H1 (cell line): ENCODE measurements around the gene FMOD. TPM values are rescaled to one million over a fixed set of nuclear protein-coding genes. Genes with fewer than 3 reads are reported as not detected.

Experiments
- CHD1 ChIP-seq: IDR thresholded peaks from 2 replicates; pipeline ENCODE4 v1.6.1; 2012; ENCODE audit warnings: low read depth, low read length, improper control_type of control experiment
- EP300 ChIP-seq, 2 experiments: IDR thresholded peaks; 1 replicate in 1 of 2; 2 replicates in 1 of 2; pipeline ENCODE4 v1.6.1; 2011 to 2012; ENCODE audit warnings: low read depth in 2 of 2, low read length in 2 of 2, mild to moderate bottlenecking in 2 of 2, borderline replicate concordance in 1 of 2, inconsistent platforms in 1 of 2, moderate library complexity in 1 of 2
- HDAC6 ChIP-seq: IDR thresholded peaks from one replicate; pipeline ENCODE4 v1.7.1; 2012; ENCODE audit warnings: low read depth, mild to moderate bottlenecking, inconsistent platforms, low read length, moderate library complexity
- JUND ChIP-seq: IDR thresholded peaks from 2 replicates; pipeline ENCODE4 v1.6.1; 2011; ENCODE audit warnings: mild to moderate bottlenecking, improper control_type of control experiment, low read length
- KDM5A ChIP-seq: fragments of 200-600 bp; IDR thresholded peaks from 2 replicates; pipeline ENCODE4 v1.7.1; 2012; ENCODE audit warnings: mild to moderate bottlenecking, low read length, inconsistent platforms, mixed read lengths
- POLR2A ChIP-seq, 2 experiments: IDR thresholded peaks; 1 replicate in 1 of 2; 2 replicates in 1 of 2; pipeline ENCODE4 v1.6.1; 2011; ENCODE audit warnings: low read depth in 2 of 2, low read length in 2 of 2, mild to moderate bottlenecking in 2 of 2; ENCODE audit errors: control extremely low read depth in 1 of 2
- TBP ChIP-seq: IDR thresholded peaks from 2 replicates; pipeline ENCODE4 v1.6.1; 2011; ENCODE audit warnings: low read depth, low read length, improper control_type of control experiment
- ZNF274 ChIP-seq: IDR thresholded peaks from 2 replicates; pipeline ENCODE4 v1.7.0; 2012; ENCODE audit warnings: low read length, borderline replicate concordance; ENCODE audit errors: extremely low read depth
- polyA plus RNA-seq, 7 experiments: library from polyadenylated mRNA; depleted of rRNA in 3 of 7; stranded (reverse) in 5 of 7; unstranded in 2 of 7; fragments of >200 nt in 5 of 7; fragments of 200-250 nt in 2 of 7; gene quantifications; 1 replicate in 5 of 7; 2 replicates in 1 of 7; 4 replicates in 1 of 7; pipeline versions ENCODE4 v1.2.1 to v1.2.3, GENCODE V29; 2011 to 2013; ENCODE audit warnings: missing spikeins in 2 of 7, mixed read lengths in 2 of 7
- total RNA-seq: library from RNA; stranded (reverse); fragmentation: NEBNext Ultra II Directional; extraction: Animal tissue kit (Norgen Biotek cat#: 25700); gene quantifications from 2 replicates; pipeline ENCODE4 v1.2.1, GENCODE V29; 2021
- TF ChIP-seq, protein P1 (sequence below): IDR thresholded peaks from 2 replicates; pipeline ENCODE4 v1.6.1; 2011; ENCODE audit warnings: low read depth, mild to moderate bottlenecking, low read length; ENCODE audit not compliant: insufficient read depth

Gene FMOD
- total and polyA plus RNA-seq, 2 of the 8 experiments (the other 6 are each of a cell fraction or from before 2014, with no cell fraction given): 0.17 to 0.32 TPM

GRCh38 chr1:203388683-203389082 is 37.8 kb upstream of the FMOD start (continued):
- TF ChIP-seq EP300 (IDR thresholded peaks at IDR 0.05; ENCODE audit: borderline replicate concordance in 1 of 2, low read depth in 2 of 2, low read length in 2 of 2): no peak
- no peak for TF ChIP-seq HDAC6
- TF ChIP-seq, protein P1, sequence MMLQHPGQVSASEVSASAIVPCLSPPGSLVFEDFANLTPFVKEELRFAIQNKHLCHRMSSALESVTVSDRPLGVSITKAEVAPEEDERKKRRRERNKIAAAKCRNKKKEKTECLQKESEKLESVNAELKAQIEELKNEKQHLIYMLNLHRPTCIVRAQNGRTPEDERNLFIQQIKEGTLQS: no peak
- TF ChIP-seq JUND: no peak
- no peak for TF ChIP-seq POLR2A (IDR thresholded peaks at IDR 0.05; ENCODE audit: control extremely low read depth in 1 of 2, low read depth in 2 of 2, low read length in 2 of 2)
- no peak for TF ChIP-seq CHD1
- TF ChIP-seq TBP: no peak
- no peak for TF ChIP-seq KDM5A
- TF ChIP-seq ZNF274: no peak
